NCI-H128 (cell line): ENCODE measurements around the gene PAGR1.

Source experiments
- DNase-seq: peaks from one replicate; lab custom pipeline; 2025; ENCODE audit not compliant: unreplicated experiment; lab: John Stamatoyannopoulos, UW

Gene PAGR1

GRCh38 chr16:29834079-29834478 is 18.1 kb downstream of the PAGR1 start:
- no peak for DNase-seq

- no peak for DNase-seq
These were observed 20.0 kb downstream of the PAGR1 start for GRCh38 chr16:29835926-29836325.

GRCh38 chr16:29836623-29837022 is 20.7 kb downstream of the PAGR1 start:
- DNase-seq: no peak

- no peak for DNase-seq
These were observed 21.9 kb downstream of the PAGR1 start for GRCh38 chr16:29837841-29838240.

- DNase-seq: no peak
These were observed 23.9 kb downstream of the PAGR1 start for GRCh38 chr16:29839822-29840221.

GRCh38 chr16:29840240-29840639 is 24.3 kb downstream of the PAGR1 start:
- DNase-seq: no peak

GRCh38 chr16:29841631-29842030 is 25.7 kb downstream of the PAGR1 start:
- no peak for DNase-seq

GRCh38 chr16:29842732-29843346 is 26.9 kb downstream of the PAGR1 start:
- DNase-seq: no peak

GRCh38 chr16:29843931-29844330 is 28.0 kb downstream of the PAGR1 start:
- no peak for DNase-seq

GRCh38 chr16:29844575-29845331 is 28.8 kb downstream of the PAGR1 start:
- DNase-seq: no peak

- no peak for DNase-seq
These were observed 29.7 kb downstream of the PAGR1 start for GRCh38 chr16:29845656-29846055.

- no peak for DNase-seq
These were observed 32.7 kb downstream of the PAGR1 start for GRCh38 chr16:29848420-29849297.

- no peak for DNase-seq
These were observed 33.6 kb downstream of the PAGR1 start for GRCh38 chr16:29849505-29849904.

GRCh38 chr16:29850998-29851397 is 35.0 kb downstream of the PAGR1 start:
- DNase-seq: no peak

GRCh38 chr16:29852654-29853053 is 36.7 kb downstream of the PAGR1 start:
- no peak for DNase-seq

GRCh38 chr16:29854520-29855100 is 38.7 kb downstream of the PAGR1 start:
- no peak for DNase-seq

GRCh38 chr16:29857133-29857760 is 41.3 kb downstream of the PAGR1 start:
- DNase-seq: no peak

- DNase-seq: no peak
These were observed 42.3 kb downstream of the PAGR1 start for GRCh38 chr16:29858149-29858849.

GRCh38 chr16:29858974-29859373 is 43.0 kb downstream of the PAGR1 start:
- no peak for DNase-seq

GRCh38 chr16:29860218-29860617 is 44.3 kb downstream of the PAGR1 start:
- no peak for DNase-seq
